H1 (cell line): ENCODE measurements around the gene SMIM23.

Source experiments
- BRCA1 ChIP-seq: IDR thresholded peaks from 2 replicates; pipeline ENCODE4 v1.6.1; 2012; ENCODE audit warnings: low read depth, low read length, improper control_type of control experiment
- CHD2 ChIP-seq: IDR thresholded peaks from 2 replicates; pipeline ENCODE4 v1.6.1; 2012; ENCODE audit warnings: low read length, improper control_type of control experiment
- CTCF ChIP-seq, 3 experiments: IDR thresholded peaks; 1 replicate in 2 of 3; 2 replicates in 1 of 3; pipeline versions ENCODE4 v1.5.1 to v1.6.1; 2011; ENCODE audit warnings: low read length in 3 of 3, mild to moderate bottlenecking in 3 of 3, inconsistent platforms in 2 of 3, low read depth in 1 of 3, moderate library complexity in 1 of 3; ENCODE audit not compliant: insufficient read depth in 1 of 3; ENCODE audit errors: control extremely low read depth in 1 of 3
- HDAC2 ChIP-seq, 2 experiments: fragments of 300-600 bp in 1 of 2; sonication (generic) in 1 of 2; IDR thresholded peaks; 2 replicates each; pipeline ENCODE4 v1.6.1; 2011 to 2012; ENCODE audit warnings: low read depth in 2 of 2, low read length in 2 of 2, mild to moderate bottlenecking in 2 of 2, moderate library complexity in 2 of 2, borderline replicate concordance in 1 of 2, inconsistent platforms in 1 of 2
- KDM5A ChIP-seq: fragments of 200-600 bp; IDR thresholded peaks from 2 replicates; pipeline ENCODE4 v1.7.1; 2012; ENCODE audit warnings: mild to moderate bottlenecking, low read length, inconsistent platforms, mixed read lengths
- NRF1 ChIP-seq: IDR thresholded peaks from 2 replicates; pipeline ENCODE4 v1.6.1; 2011; ENCODE audit warnings: mild to moderate bottlenecking, low read depth, low read length, improper control_type of control experiment
- POLR2A ChIP-seq, 2 experiments: IDR thresholded peaks; 1 replicate in 1 of 2; 2 replicates in 1 of 2; pipeline ENCODE4 v1.6.1; 2011; ENCODE audit warnings: low read depth in 2 of 2, low read length in 2 of 2, mild to moderate bottlenecking in 2 of 2; ENCODE audit errors: control extremely low read depth in 1 of 2

DNA sequence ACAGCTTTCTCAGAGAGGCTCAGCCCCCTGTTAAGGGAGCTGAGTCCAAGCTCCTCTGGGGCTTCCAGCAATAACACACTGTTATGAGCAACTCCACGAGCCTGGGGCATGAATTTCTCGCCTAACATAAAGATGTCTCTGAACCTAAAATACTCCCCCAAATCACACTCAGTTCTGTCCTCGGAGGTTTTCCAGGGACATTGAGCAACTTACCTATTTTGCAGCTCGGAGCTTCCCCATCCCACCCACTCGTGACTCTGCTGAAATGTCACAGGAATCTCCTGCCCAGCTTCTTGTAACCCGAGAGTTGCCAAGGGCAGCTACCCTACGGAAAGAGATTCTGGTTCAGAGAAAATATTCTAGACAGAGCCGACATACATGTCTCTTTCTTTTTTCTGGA is 47.1 kb upstream of the SMIM23 start:
- TF ChIP-seq POLR2A (IDR thresholded peaks at IDR 0.05; ENCODE audit: control extremely low read depth in 1 of 2, low read depth in 2 of 2, low read length in 2 of 2) = no peak
- TF ChIP-seq CTCF (IDR thresholded peaks at IDR 0.05; ENCODE audit: control extremely low read depth in 1 of 3, insufficient read depth in 1 of 3, low read depth in 1 of 3, low read length in 3 of 3) = no peak
- no peak for TF ChIP-seq NRF1
- no peak for TF ChIP-seq KDM5A
- no peak for TF ChIP-seq CHD2
- no peak for TF ChIP-seq HDAC2 (IDR thresholded peaks at IDR 0.05; ENCODE audit: borderline replicate concordance in 1 of 2, low read depth in 2 of 2, low read length in 2 of 2)
- no peak for TF ChIP-seq BRCA1
